Loucy (cell line): ENCODE results near the gene PTPRS.

Experiments used
- H2AFZ ChIP-seq: fragments of 200-600 bp; sonication (generic); 2 replicates; pipeline ENCODE4 v1.6.0; 2016; ENCODE audit warnings: antibody characterized with exemption, mild to moderate bottlenecking, low read length, moderate library complexity
- H3F3A ChIP-seq: fragments of 200-600 bp; 2 replicates; pipeline ENCODE4 v1.6.0; 2016; ENCODE audit warnings: antibody characterized with exemption, low read depth, mild to moderate bottlenecking
- H3K27me3 ChIP-seq: fragments of 200-600 bp; sonication (generic); 2 replicates; pipeline ENCODE4 v1.6.1; 2014; ENCODE audit warnings: low read length, mild to moderate bottlenecking; ENCODE audit not compliant: insufficient read depth, poor library complexity, severe bottlenecking
- H3K36me3 ChIP-seq: fragments of 200-600 bp; sonication (generic); 2 replicates; pipeline ENCODE4 v1.6.1; 2016; ENCODE audit warnings: low read length; ENCODE audit not compliant: insufficient read depth
- H3K4me1 ChIP-seq: fragments of 200-600 bp; sonication (generic); 2 replicates; pipeline ENCODE4 v1.5.1; 2014; ENCODE audit warnings: low read length, mild to moderate bottlenecking; ENCODE audit not compliant: insufficient read depth, poor library complexity, severe bottlenecking
- H3K4me2 ChIP-seq: fragments of 200-600 bp; sonication (generic); 2 replicates; pipeline ENCODE4 v1.6.0; 2014; ENCODE audit warnings: antibody characterized with exemption, low read length, low read depth, mild to moderate bottlenecking; ENCODE audit not compliant: poor library complexity, severe bottlenecking
- H3K4me3 ChIP-seq: fragments of 200-600 bp; sonication (generic); 2 replicates; pipeline ENCODE4 v1.5.1; 2014; ENCODE audit warnings: low read length, mild to moderate bottlenecking, mixed read lengths; ENCODE audit not compliant: poor library complexity, severe bottlenecking
- H3K79me2 ChIP-seq: fragments of 200-600 bp; sonication (generic); 2 replicates; pipeline ENCODE4 v1.6.1; 2014; ENCODE audit warnings: low read length; ENCODE audit not compliant: insufficient read depth
- H3K9ac ChIP-seq: fragments of 200-600 bp; sonication (generic); 2 replicates; pipeline ENCODE4 v1.6.0; 2014; ENCODE audit warnings: mild to moderate bottlenecking, low read depth, low read length, moderate library complexity; ENCODE audit not compliant: poor library complexity, severe bottlenecking
- H3K9me2 ChIP-seq: fragments of 200-600 bp; sonication (generic); replicated peaks from 2 replicates; pipeline ENCODE4 v1.6.1; 2016; ENCODE audit warnings: low read depth, low read length, mixed read lengths
- H3K9me3 ChIP-seq: fragments of 200-600 bp; sonication (generic); 2 replicates; pipeline ENCODE4 v1.6.1; 2014; ENCODE audit warnings: mild to moderate bottlenecking, antibody characterized with exemption, low read length, low read depth; ENCODE audit not compliant: insufficient read depth
- H4K20me1 ChIP-seq: fragments of 200-600 bp; sonication (generic); 2 replicates; pipeline ENCODE4 v1.6.0; 2014; ENCODE audit warnings: antibody characterized with exemption, low read length, mild to moderate bottlenecking; ENCODE audit not compliant: insufficient read depth, poor library complexity, severe bottlenecking
- CTCF ChIP-seq: fragments of 200-600 bp; sonication (generic); conservative IDR thresholded peaks from 2 replicates; pipeline ENCODE4 v1.5.1; 2014; ENCODE audit warnings: mild to moderate bottlenecking, antibody characterized with exemption, low read length
- EZH2phosphoT487 ChIP-seq: fragments of 200-600 bp; IDR thresholded peaks from 2 replicates; pipeline ENCODE4 v1.6.1; 2018; ENCODE audit warnings: antibody characterized with exemption, mild to moderate bottlenecking, moderate library complexity, borderline replicate concordance

PTPRS gene

GRCh38 chr19:5296021-5296420 lies 44.6 kb downstream of the PTPRS start:
- Histone ChIP-seq H3K27me3 (no peaks in the 10 kb centered on the region), H3K4me3 (no peak overlapping the region), H3K9ac (no peak overlapping the region), H3K36me3 (no peaks in the 10 kb centered on the region), H2AFZ (no peak overlapping the region), H3K9me2 (no peaks in the 10 kb centered on the region), H3K4me2 (no peak overlapping the region), H3K4me1 (no peaks in the 10 kb centered on the region), H3K79me2 (no peaks in the 10 kb centered on the region), H3F3A (no peaks in the 10 kb centered on the region), H3K9me3 (no peaks in the 10 kb centered on the region), H4K20me1 (no peaks in the 10 kb centered on the region)
- TF ChIP-seq CTCF (no peak), EZH2phosphoT487 (no peak)

GRCh38 chr19:5294403-5295160 lies 46.0 kb downstream of the PTPRS start:
- no peaks in the 10 kb centered on the region for H3K36me3 ChIP-seq
- no peaks in the 10 kb centered on the region for H4K20me1 ChIP-seq
- H3F3A ChIP-seq: no peaks in the 10 kb centered on the region
- no peaks in the 10 kb centered on the region for H3K79me2 ChIP-seq
- H3K9me2 ChIP-seq: no peaks in the 10 kb centered on the region
- H3K4me2 ChIP-seq: no peak overlapping the region
- no peaks in the 10 kb centered on the region for H3K9me3 ChIP-seq
- H3K4me3 ChIP-seq: no peak overlapping the region
- no peak overlapping the region for H3K9ac ChIP-seq
- no peaks in the 10 kb centered on the region for H3K27me3 ChIP-seq
- TF ChIP-seq EZH2phosphoT487 (no peak), CTCF (no peak)
- no peak overlapping the region for H2AFZ ChIP-seq
- no peaks in the 10 kb centered on the region for H3K4me1 ChIP-seq

GRCh38 chr19:5293612-5294378 lies 46.8 kb downstream of the PTPRS start:
- Histone ChIP-seq H3F3A (no peaks in the 10 kb centered on the region), H3K79me2 (no peaks in the 10 kb centered on the region), H3K9me3 (no peaks in the 10 kb centered on the region), H3K4me2 (no peak overlapping the region), H3K4me3 (no peak overlapping the region), H3K27me3 (no peaks in the 10 kb centered on the region), H2AFZ (no peak overlapping the region), H3K4me1 (no peaks in the 10 kb centered on the region), H3K9ac (no peak overlapping the region), H3K36me3 (no peaks in the 10 kb centered on the region), H4K20me1 (no peaks in the 10 kb centered on the region), H3K9me2 (no peaks in the 10 kb centered on the region)
- TF ChIP-seq EZH2phosphoT487 (no peak), CTCF (no peak)
